SK-N-SH treated with all-trans-retinoic acid at 6 μM for 48 hours (cell line): ENCODE measurements around the gene EPN2.

Source experiments
- ATAC-seq: fragments of 200-7000 bp; cut with Tn5 transposase; 3 replicates; pipeline ENCODE4 v1.9.1; 2020; ENCODE audit warnings: mild to moderate bottlenecking, moderate library complexity
- ARNTL ChIP-seq: fragments of 450-650 bp; formaldehyde crosslinking; IDR thresholded peaks from 2 replicates; pipeline ENCODE4 v1.5.0; 2020; ENCODE audit warnings: low read depth, mild to moderate bottlenecking, moderate library complexity, borderline replicate concordance
- BACH2 ChIP-seq: fragments of 250-450 bp; sonication (Bioruptor Pico); IDR thresholded peaks from 2 replicates; pipeline ENCODE4 v1.9.0; 2021; ENCODE audit warnings: mild to moderate bottlenecking, borderline replicate concordance
- CSDC2 ChIP-seq: fragments of 250-450 bp; sonication (Bioruptor Pico); IDR thresholded peaks from 2 replicates; pipeline ENCODE4 v1.5.0; 2020; ENCODE audit warnings: mild to moderate bottlenecking, moderate library complexity
- ESRRG ChIP-seq: fragments of 250-450 bp; sonication (Bioruptor Pico); IDR thresholded peaks from 2 replicates; pipeline ENCODE4 v1.6.1; 2021; ENCODE audit warnings: mild to moderate bottlenecking
- GLIS3 ChIP-seq: fragments of 250-450 bp; sonication (Bioruptor Pico); IDR thresholded peaks from 2 replicates; pipeline ENCODE4 v1.5.0; 2020; ENCODE audit warnings: mild to moderate bottlenecking, moderate library complexity
- ISL1 ChIP-seq: fragments of 250-450 bp; sonication (Bioruptor Pico); IDR thresholded peaks from 2 replicates; pipeline ENCODE4 v2.1.2; 2022; ENCODE audit warnings: mild to moderate bottlenecking, moderate library complexity
- OSR1 ChIP-seq: fragments of 250-450 bp; sonication (Bioruptor Pico); IDR thresholded peaks from 2 replicates; pipeline ENCODE4 v1.8.0; 2022; ENCODE audit warnings: moderate library complexity, mild to moderate bottlenecking, inconsistent platforms
- PPARA ChIP-seq: fragments of 250-450 bp; sonication (Bioruptor Pico); IDR thresholded peaks from 2 replicates; pipeline ENCODE4 v1.5.0; 2020; ENCODE audit warnings: mild to moderate bottlenecking, borderline replicate concordance
- RARB ChIP-seq: fragments of 250-450 bp; sonication (Bioruptor Pico); IDR thresholded peaks from 2 replicates; pipeline ENCODE4 v1.8.0; 2021; ENCODE audit warnings: mild to moderate bottlenecking, moderate library complexity
- SNAI2 ChIP-seq: fragments of 250-450 bp; sonication (Bioruptor Pico); IDR thresholded peaks from 2 replicates; pipeline ENCODE4 v1.5.0; 2020; ENCODE audit warnings: mild to moderate bottlenecking, moderate library complexity
- TCF4 ChIP-seq: fragments of 250-450 bp; sonication (Bioruptor Pico); IDR thresholded peaks from 2 replicates; pipeline ENCODE4 v1.8.0; 2021; ENCODE audit warnings: mild to moderate bottlenecking, moderate library complexity, borderline replicate concordance
- TOX ChIP-seq: fragments of 250-450 bp; sonication (Bioruptor Pico); IDR thresholded peaks from 2 replicates; pipeline ENCODE4 v1.8.0; 2021; ENCODE audit warnings: mild to moderate bottlenecking, moderate library complexity, borderline replicate concordance
- ZC3H10 ChIP-seq: fragments of 250-450 bp; sonication (Bioruptor Pico); IDR thresholded peaks from 2 replicates; pipeline ENCODE4 v1.5.1; 2021; ENCODE audit warnings: mild to moderate bottlenecking, moderate library complexity
- ZFP3 ChIP-seq: fragments of 250-450 bp; sonication (Bioruptor Pico); IDR thresholded peaks from 2 replicates; pipeline ENCODE4 v1.5.0; 2020; ENCODE audit warnings: mild to moderate bottlenecking, moderate library complexity
- ZFP30 ChIP-seq: fragments of 450-650 bp; formaldehyde crosslinking; IDR thresholded peaks from 2 replicates; pipeline ENCODE4 v1.5.0; 2022; ENCODE audit warnings: mild to moderate bottlenecking, moderate library complexity
- ZNF565 ChIP-seq: fragments of 450-650 bp; formaldehyde crosslinking; conservative IDR thresholded peaks from 2 replicates; pipeline ENCODE4 v1.5.0; 2020; ENCODE audit warnings: low read depth, mild to moderate bottlenecking, moderate library complexity
- ZNF70 ChIP-seq: fragments of 450-650 bp; formaldehyde crosslinking; IDR thresholded peaks from 2 replicates; pipeline ENCODE4 v1.5.0; 2020; ENCODE audit warnings: mild to moderate bottlenecking, moderate library complexity
- TF ChIP-seq, protein P1 (sequence below): fragments of 250-450 bp; sonication (Bioruptor Pico); IDR thresholded peaks from 2 replicates; pipeline ENCODE4 v1.5.1; 2021; ENCODE audit warnings: mild to moderate bottlenecking, moderate library complexity
- TF ChIP-seq, protein P2 (sequence below): fragments of 250-450 bp; sonication (Bioruptor Pico); IDR thresholded peaks from 2 replicates; pipeline ENCODE4 v1.5.0; 2020; ENCODE audit warnings: mild to moderate bottlenecking, moderate library complexity
- TF ChIP-seq, protein P3 (sequence below): fragments of 250-450 bp; sonication (Bioruptor Pico); IDR thresholded peaks from 2 replicates; pipeline ENCODE4 v1.5.1; 2020; ENCODE audit warnings: low read depth, mild to moderate bottlenecking, moderate library complexity
- TF ChIP-seq, protein P4 (sequence below): fragments of 250-450 bp; sonication (Bioruptor Pico); IDR thresholded peaks from 2 replicates; pipeline ENCODE4 v1.8.0; 2020; ENCODE audit warnings: mild to moderate bottlenecking, moderate library complexity, borderline replicate concordance

The EPN2 gene

GRCh38 chr17:19339341-19339815, 102.2 kb downstream of the EPN2 start:
- ATAC-seq: no peak
- no peak for TF ChIP-seq CSDC2 (CRISPR knock-in tag)
- TF ChIP-seq, protein P1, sequence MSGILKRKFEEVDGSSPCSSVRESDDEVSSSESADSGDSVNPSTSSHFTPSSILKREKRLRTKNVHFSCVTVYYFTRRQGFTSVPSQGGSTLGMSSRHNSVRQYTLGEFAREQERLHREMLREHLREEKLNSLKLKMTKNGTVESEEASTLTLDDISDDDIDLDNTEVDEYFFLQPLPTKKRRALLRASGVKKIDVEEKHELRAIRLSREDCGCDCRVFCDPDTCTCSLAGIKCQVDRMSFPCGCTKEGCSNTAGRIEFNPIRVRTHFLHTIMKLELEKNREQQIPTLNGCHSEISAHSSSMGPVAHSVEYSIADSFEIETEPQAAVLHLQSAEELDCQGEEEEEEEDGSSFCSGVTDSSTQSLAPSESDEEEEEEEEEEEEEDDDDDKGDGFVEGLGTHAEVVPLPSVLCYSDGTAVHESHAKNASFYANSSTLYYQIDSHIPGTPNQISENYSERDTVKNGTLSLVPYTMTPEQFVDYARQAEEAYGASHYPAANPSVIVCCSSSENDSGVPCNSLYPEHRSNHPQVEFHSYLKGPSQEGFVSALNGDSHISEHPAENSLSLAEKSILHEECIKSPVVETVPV: no peak
- no peak for TF ChIP-seq ZNF565
- TF ChIP-seq ZFP30: no peak
- no peak for TF ChIP-seq ISL1 (CRISPR knock-in tag)
- no peak for TF ChIP-seq BACH2 (CRISPR knock-in tag)
- TF ChIP-seq SNAI2 (CRISPR knock-in tag): no peak
- TF ChIP-seq ZFP3 (CRISPR knock-in tag): no peak
- TF ChIP-seq, protein P2, sequence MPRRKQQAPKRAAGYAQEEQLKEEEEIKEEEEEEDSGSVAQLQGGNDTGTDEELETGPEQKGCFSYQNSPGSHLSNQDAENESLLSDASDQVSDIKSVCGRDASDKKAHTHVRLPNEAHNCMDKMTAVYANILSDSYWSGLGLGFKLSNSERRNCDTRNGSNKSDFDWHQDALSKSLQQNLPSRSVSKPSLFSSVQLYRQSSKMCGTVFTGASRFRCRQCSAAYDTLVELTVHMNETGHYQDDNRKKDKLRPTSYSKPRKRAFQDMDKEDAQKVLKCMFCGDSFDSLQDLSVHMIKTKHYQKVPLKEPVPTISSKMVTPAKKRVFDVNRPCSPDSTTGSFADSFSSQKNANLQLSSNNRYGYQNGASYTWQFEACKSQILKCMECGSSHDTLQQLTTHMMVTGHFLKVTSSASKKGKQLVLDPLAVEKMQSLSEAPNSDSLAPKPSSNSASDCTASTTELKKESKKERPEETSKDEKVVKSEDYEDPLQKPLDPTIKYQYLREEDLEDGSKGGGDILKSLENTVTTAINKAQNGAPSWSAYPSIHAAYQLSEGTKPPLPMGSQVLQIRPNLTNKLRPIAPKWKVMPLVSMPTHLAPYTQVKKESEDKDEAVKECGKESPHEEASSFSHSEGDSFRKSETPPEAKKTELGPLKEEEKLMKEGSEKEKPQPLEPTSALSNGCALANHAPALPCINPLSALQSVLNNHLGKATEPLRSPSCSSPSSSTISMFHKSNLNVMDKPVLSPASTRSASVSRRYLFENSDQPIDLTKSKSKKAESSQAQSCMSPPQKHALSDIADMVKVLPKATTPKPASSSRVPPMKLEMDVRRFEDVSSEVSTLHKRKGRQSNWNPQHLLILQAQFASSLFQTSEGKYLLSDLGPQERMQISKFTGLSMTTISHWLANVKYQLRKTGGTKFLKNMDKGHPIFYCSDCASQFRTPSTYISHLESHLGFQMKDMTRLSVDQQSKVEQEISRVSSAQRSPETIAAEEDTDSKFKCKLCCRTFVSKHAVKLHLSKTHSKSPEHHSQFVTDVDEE: no peak
- TF ChIP-seq GLIS3 (CRISPR knock-in tag): no peak
- TF ChIP-seq TCF4 (CRISPR knock-in tag): no peak
- TF ChIP-seq ZC3H10: no peak
- no peak for TF ChIP-seq ARNTL (CRISPR knock-in tag)
- TF ChIP-seq, protein P3, sequence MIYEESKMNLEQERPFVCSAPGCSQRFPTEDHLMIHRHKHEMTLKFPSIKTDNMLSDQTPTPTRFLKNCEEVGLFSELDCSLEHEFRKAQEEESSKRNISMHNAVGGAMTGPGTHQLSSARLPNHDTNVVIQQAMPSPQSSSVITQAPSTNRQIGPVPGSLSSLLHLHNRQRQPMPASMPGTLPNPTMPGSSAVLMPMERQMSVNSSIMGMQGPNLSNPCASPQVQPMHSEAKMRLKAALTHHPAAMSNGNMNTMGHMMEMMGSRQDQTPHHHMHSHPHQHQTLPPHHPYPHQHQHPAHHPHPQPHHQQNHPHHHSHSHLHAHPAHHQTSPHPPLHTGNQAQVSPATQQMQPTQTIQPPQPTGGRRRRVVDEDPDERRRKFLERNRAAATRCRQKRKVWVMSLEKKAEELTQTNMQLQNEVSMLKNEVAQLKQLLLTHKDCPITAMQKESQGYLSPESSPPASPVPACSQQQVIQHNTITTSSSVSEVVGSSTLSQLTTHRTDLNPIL (CRISPR knock-in tag): no peak
- no peak for TF ChIP-seq ESRRG
- TF ChIP-seq PPARA (CRISPR knock-in tag): no peak
- no peak for TF ChIP-seq OSR1 (CRISPR knock-in tag)

- TF ChIP-seq TOX (CRISPR knock-in tag) (no peak), TCF4 (CRISPR knock-in tag) (no peak), SNAI2 (CRISPR knock-in tag) (no peak), OSR1 (CRISPR knock-in tag) (no peak), ZNF70 (CRISPR knock-in tag) (no peak), ZFP30 (no peak), RARB (no peak), ZC3H10 (no peak), ZFP3 (CRISPR knock-in tag) (no peak)
- ATAC-seq: no peak
Measured at GRCh38 chr17:19341211-19341631, 104.1 kb downstream of the EPN2 start.

GRCh38 chr17:19341641-19342610, 104.8 kb downstream of the EPN2 start:
- no peak for ATAC-seq
- TF ChIP-seq, protein P4, sequence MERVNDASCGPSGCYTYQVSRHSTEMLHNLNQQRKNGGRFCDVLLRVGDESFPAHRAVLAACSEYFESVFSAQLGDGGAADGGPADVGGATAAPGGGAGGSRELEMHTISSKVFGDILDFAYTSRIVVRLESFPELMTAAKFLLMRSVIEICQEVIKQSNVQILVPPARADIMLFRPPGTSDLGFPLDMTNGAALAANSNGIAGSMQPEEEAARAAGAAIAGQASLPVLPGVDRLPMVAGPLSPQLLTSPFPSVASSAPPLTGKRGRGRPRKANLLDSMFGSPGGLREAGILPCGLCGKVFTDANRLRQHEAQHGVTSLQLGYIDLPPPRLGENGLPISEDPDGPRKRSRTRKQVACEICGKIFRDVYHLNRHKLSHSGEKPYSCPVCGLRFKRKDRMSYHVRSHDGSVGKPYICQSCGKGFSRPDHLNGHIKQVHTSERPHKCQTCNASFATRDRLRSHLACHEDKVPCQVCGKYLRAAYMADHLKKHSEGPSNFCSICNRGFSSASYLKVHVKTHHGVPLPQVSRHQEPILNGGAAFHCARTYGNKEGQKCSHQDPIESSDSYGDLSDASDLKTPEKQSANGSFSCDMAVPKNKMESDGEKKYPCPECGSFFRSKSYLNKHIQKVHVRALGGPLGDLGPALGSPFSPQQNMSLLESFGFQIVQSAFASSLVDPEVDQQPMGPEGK (CRISPR knock-in tag): no peak
